H1 (cell line): ENCODE data around the gene SPAG17. TPM values are rescaled to one million over a fixed set of nuclear protein-coding genes. Genes with fewer than 3 reads are reported as not detected.

Experiments used
- CBX8 ChIP-seq: fragments of 300-800, 300-1000 bp; sonication (generic); IDR thresholded peaks from 2 replicates; pipeline ENCODE4 v1.7.1; 2016; ENCODE audit warnings: low read depth, low read length, borderline replicate concordance
- CHD2 ChIP-seq: IDR thresholded peaks from 2 replicates; pipeline ENCODE4 v1.6.1; 2012; ENCODE audit warnings: low read length, improper control_type of control experiment
- CTBP2 ChIP-seq: IDR thresholded peaks from 2 replicates; pipeline ENCODE4 v1.7.0; 2011; ENCODE audit warnings: borderline replicate concordance, mild to moderate bottlenecking, moderate library complexity, mixed read lengths, low read length; ENCODE audit not compliant: insufficient read depth, insufficient read length
- KDM1A ChIP-seq: fragments of 200-600, 300-600 bp; sonication (generic); IDR thresholded peaks from 2 replicates; pipeline ENCODE4 v1.7.1; 2016; ENCODE audit warnings: mild to moderate bottlenecking, low read length, borderline replicate concordance
- KDM4A ChIP-seq: IDR thresholded peaks from one replicate; pipeline ENCODE4 v1.7.1; 2012; ENCODE audit warnings: low read depth, mild to moderate bottlenecking, moderate library complexity, low read length, inconsistent platforms; ENCODE audit not compliant: severe bottlenecking
- RAD21 ChIP-seq, 2 experiments: IDR thresholded peaks in 1 of 2; conservative IDR thresholded peaks in 1 of 2; 2 replicates each; pipeline ENCODE4 v1.6.1; 2011; ENCODE audit warnings: low read depth in 2 of 2, low read length in 2 of 2, improper control_type of control experiment in 1 of 2, inconsistent platforms in 1 of 2, mild to moderate bottlenecking in 1 of 2, moderate library complexity in 1 of 2
- SUZ12 ChIP-seq: fragments of 200-600 bp; sonication (generic); IDR thresholded peaks from 2 replicates; pipeline ENCODE4 v1.6.1; 2012; ENCODE audit warnings: mild to moderate bottlenecking, inconsistent platforms, low read length, moderate library complexity, mixed read lengths
- TCF12 ChIP-seq: IDR thresholded peaks from 2 replicates; pipeline ENCODE4 v1.6.1; 2011; ENCODE audit warnings: low read depth, mild to moderate bottlenecking, low read length
- polyA plus RNA-seq, 7 experiments: library from polyadenylated mRNA; depleted of rRNA in 3 of 7; stranded (reverse) in 5 of 7; unstranded in 2 of 7; fragments of >200 nt in 5 of 7; fragments of 200-250 nt in 2 of 7; gene quantifications; 1 replicate in 5 of 7; 2 replicates in 1 of 7; 4 replicates in 1 of 7; pipeline versions ENCODE4 v1.2.1 to v1.2.3, GENCODE V29; 2011 to 2013; ENCODE audit warnings: missing spikeins in 2 of 7, mixed read lengths in 2 of 7
- total RNA-seq: library from RNA; stranded (reverse); fragmentation: NEBNext Ultra II Directional; extraction: Animal tissue kit (Norgen Biotek cat#: 25700); gene quantifications from 2 replicates; pipeline ENCODE4 v1.2.1, GENCODE V29; 2021
- TF ChIP-seq, protein P1 (sequence below): fragments of 300-600 bp; sonication (generic); IDR thresholded peaks from 2 replicates; pipeline ENCODE4 v1.7.1; 2012; ENCODE audit warnings: low read length, moderate library complexity, mild to moderate bottlenecking, inconsistent platforms; ENCODE audit not compliant: insufficient replicate concordance

The SPAG17 gene
- total and polyA plus RNA-seq, 2 of the 8 experiments (the other 6 are each of a cell fraction or from before 2014, with no cell fraction given) = 0.56 to 0.62 TPM

DNA sequence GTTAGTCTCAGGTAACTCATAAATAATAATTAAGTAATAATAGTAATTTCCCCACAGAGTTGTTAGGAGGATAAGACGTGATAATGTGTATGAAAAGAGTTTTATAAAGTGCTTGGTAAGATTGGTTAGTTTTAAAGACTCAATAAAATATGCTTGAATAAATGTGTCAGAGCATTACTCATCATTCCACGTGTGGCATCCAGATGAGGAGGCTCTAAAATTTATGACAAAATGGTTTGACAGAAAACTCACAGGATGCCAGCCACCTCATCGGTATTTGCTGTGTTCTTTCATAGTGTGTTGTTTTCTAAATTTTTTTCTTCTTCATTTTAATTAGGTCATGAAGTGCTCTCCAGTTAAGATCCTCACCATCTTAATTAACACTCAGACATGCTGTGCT is 19.1 kb upstream of the SPAG17 start (continued):
- TF ChIP-seq, protein P1, sequence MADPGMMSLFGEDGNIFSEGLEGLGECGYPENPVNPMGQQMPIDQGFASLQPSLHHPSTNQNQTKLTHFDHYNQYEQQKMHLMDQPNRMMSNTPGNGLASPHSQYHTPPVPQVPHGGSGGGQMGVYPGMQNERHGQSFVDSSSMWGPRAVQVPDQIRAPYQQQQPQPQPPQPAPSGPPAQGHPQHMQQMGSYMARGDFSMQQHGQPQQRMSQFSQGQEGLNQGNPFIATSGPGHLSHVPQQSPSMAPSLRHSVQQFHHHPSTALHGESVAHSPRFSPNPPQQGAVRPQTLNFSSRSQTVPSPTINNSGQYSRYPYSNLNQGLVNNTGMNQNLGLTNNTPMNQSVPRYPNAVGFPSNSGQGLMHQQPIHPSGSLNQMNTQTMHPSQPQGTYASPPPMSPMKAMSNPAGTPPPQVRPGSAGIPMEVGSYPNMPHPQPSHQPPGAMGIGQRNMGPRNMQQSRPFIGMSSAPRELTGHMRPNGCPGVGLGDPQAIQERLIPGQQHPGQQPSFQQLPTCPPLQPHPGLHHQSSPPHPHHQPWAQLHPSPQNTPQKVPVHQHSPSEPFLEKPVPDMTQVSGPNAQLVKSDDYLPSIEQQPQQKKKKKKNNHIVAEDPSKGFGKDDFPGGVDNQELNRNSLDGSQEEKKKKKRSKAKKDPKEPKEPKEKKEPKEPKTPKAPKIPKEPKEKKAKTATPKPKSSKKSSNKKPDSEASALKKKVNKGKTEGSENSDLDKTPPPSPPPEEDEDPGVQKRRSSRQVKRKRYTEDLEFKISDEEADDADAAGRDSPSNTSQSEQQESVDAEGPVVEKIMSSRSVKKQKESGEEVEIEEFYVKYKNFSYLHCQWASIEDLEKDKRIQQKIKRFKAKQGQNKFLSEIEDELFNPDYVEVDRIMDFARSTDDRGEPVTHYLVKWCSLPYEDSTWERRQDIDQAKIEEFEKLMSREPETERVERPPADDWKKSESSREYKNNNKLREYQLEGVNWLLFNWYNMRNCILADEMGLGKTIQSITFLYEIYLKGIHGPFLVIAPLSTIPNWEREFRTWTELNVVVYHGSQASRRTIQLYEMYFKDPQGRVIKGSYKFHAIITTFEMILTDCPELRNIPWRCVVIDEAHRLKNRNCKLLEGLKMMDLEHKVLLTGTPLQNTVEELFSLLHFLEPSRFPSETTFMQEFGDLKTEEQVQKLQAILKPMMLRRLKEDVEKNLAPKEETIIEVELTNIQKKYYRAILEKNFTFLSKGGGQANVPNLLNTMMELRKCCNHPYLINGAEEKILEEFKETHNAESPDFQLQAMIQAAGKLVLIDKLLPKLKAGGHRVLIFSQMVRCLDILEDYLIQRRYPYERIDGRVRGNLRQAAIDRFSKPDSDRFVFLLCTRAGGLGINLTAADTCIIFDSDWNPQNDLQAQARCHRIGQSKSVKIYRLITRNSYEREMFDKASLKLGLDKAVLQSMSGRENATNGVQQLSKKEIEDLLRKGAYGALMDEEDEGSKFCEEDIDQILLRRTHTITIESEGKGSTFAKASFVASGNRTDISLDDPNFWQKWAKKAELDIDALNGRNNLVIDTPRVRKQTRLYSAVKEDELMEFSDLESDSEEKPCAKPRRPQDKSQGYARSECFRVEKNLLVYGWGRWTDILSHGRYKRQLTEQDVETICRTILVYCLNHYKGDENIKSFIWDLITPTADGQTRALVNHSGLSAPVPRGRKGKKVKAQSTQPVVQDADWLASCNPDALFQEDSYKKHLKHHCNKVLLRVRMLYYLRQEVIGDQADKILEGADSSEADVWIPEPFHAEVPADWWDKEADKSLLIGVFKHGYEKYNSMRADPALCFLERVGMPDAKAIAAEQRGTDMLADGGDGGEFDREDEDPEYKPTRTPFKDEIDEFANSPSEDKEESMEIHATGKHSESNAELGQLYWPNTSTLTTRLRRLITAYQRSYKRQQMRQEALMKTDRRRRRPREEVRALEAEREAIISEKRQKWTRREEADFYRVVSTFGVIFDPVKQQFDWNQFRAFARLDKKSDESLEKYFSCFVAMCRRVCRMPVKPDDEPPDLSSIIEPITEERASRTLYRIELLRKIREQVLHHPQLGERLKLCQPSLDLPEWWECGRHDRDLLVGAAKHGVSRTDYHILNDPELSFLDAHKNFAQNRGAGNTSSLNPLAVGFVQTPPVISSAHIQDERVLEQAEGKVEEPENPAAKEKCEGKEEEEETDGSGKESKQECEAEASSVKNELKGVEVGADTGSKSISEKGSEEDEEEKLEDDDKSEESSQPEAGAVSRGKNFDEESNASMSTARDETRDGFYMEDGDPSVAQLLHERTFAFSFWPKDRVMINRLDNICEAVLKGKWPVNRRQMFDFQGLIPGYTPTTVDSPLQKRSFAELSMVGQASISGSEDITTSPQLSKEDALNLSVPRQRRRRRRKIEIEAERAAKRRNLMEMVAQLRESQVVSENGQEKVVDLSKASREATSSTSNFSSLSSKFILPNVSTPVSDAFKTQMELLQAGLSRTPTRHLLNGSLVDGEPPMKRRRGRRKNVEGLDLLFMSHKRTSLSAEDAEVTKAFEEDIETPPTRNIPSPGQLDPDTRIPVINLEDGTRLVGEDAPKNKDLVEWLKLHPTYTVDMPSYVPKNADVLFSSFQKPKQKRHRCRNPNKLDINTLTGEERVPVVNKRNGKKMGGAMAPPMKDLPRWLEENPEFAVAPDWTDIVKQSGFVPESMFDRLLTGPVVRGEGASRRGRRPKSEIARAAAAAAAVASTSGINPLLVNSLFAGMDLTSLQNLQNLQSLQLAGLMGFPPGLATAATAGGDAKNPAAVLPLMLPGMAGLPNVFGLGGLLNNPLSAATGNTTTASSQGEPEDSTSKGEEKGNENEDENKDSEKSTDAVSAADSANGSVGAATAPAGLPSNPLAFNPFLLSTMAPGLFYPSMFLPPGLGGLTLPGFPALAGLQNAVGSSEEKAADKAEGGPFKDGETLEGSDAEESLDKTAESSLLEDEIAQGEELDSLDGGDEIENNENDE = no peak
- TF ChIP-seq RAD21 (IDR thresholded peaks at IDR 0.05 in 1 of 2, conservative IDR thresholded peaks at IDR 0.05 in 1 of 2; ENCODE audit: low read depth in 2 of 2, low read length in 2 of 2) = no peak
- TF ChIP-seq SUZ12 = no peak
- TF ChIP-seq CTBP2 = no peak
- TF ChIP-seq KDM1A = no peak
- no peak for TF ChIP-seq KDM4A
- no peak for TF ChIP-seq CHD2
- no peak for TF ChIP-seq TCF12
- TF ChIP-seq CBX8 = no peak
